Measurements from ENCODE around the gene DLX5.

The DLX5 gene

GRCh38 chr7:97015756-97016380 is 8.8 kb downstream of the DLX5 start:
- peak overlapping the region; percentile 44; the same call in 1 of the 2 replicates for H3K27ac ChIP-seq
- TF ChIP-seq EZH2 (IDR thresholded peaks at IDR 0.05): no peak
- no peak for TF ChIP-seq POLR2AphosphoS5 (IDR thresholded peaks at IDR 0.05; ENCODE audit: borderline replicate concordance, low read depth, low read length)
- H3K9me3 ChIP-seq (ENCODE audit: low read depth, low read length): no peaks in the 10 kb centered on the region
- H3K36me3 ChIP-seq (ENCODE audit: insufficient read depth, low read length): no peaks in the 10 kb centered on the region
- H3K4me3 ChIP-seq: peak overlapping the region; percentile 71
- no peak for DNase-seq (ENCODE audit: low read depth, low spot score)
- peak overlapping the region; percentile 35 for H3K9ac ChIP-seq (ENCODE audit: insufficient read length)

GRCh38 chr7:97015279-97015678 is 9.4 kb downstream of the DLX5 start:
- no peaks in the 10 kb centered on the region for H3K36me3 ChIP-seq (ENCODE audit: insufficient read depth, low read length)
- H3K9me3 ChIP-seq (ENCODE audit: low read depth, low read length): no peaks in the 10 kb centered on the region
- H3K9ac ChIP-seq (ENCODE audit: insufficient read length): no peak overlapping the region
- TF ChIP-seq FOXP2 (optimal IDR thresholded peaks at IDR 0.05; ENCODE audit: control extremely low read depth, extremely low read length, insufficient read depth) (no peak), POLR2AphosphoS5 (IDR thresholded peaks at IDR 0.05; ENCODE audit: borderline replicate concordance, low read depth, low read length) (no peak), EZH2 (IDR thresholded peaks at IDR 0.05) (no peak)
- H3K27ac ChIP-seq: no peak overlapping the region; the same call in 1 of the 2 replicates
- peak overlapping the region; percentile 71 for H3K4me3 ChIP-seq
- no peak for DNase-seq (ENCODE audit: low read depth, low spot score)

GRCh38 chr7:97014145-97014750 is 10.4 kb downstream of the DLX5 start:
- no peak overlapping the region for H3K27ac ChIP-seq
- H3K36me3 ChIP-seq (ENCODE audit: insufficient read depth, low read length): no peaks in the 10 kb centered on the region
- no peak for DNase-seq (ENCODE audit: low read depth, low spot score)
- H3K9me3 ChIP-seq (ENCODE audit: low read depth, low read length): no peaks in the 10 kb centered on the region
- no peak for TF ChIP-seq EZH2 (IDR thresholded peaks at IDR 0.05)
- no peak for TF ChIP-seq FOXP2 (optimal IDR thresholded peaks at IDR 0.05; ENCODE audit: control extremely low read depth, extremely low read length, insufficient read depth)
- TF ChIP-seq POLR2AphosphoS5 (IDR thresholded peaks at IDR 0.05; ENCODE audit: borderline replicate concordance, low read depth, low read length): no peak
- H3K9ac ChIP-seq (ENCODE audit: insufficient read length): no peak overlapping the region
- H3K4me3 ChIP-seq: no peak overlapping the region

- H3K9me3 ChIP-seq (ENCODE audit: low read depth, low read length): no peaks in the 10 kb centered on the region
- H3K36me3 ChIP-seq (ENCODE audit: insufficient read depth, low read length): no peaks in the 10 kb centered on the region
- no peak for TF ChIP-seq FOXP2 (optimal IDR thresholded peaks at IDR 0.05; ENCODE audit: control extremely low read depth, extremely low read length, insufficient read depth)
- TF ChIP-seq POLR2AphosphoS5 (IDR thresholded peaks at IDR 0.05; ENCODE audit: borderline replicate concordance, low read depth, low read length): no peak
- no peak for TF ChIP-seq EZH2 (IDR thresholded peaks at IDR 0.05)
- no peak overlapping the region for H3K27ac ChIP-seq
- H3K4me3 ChIP-seq: no peak overlapping the region
- no peak for DNase-seq (ENCODE audit: low read depth, low spot score)
- H3K9ac ChIP-seq (ENCODE audit: insufficient read length): no peak overlapping the region
Observed at GRCh38 chr7:97013845-97014134, 10.8 kb downstream of the DLX5 start.

- Histone ChIP-seq H3K9me3 (ENCODE audit: low read depth, low read length) (no peaks in the 10 kb centered on the region), H3K27ac (no peak overlapping the region), H3K9ac (ENCODE audit: insufficient read length) (no peak overlapping the region), H3K36me3 (ENCODE audit: insufficient read depth, low read length) (no peaks in the 10 kb centered on the region), H3K4me3 (no peak overlapping the region)
- DNase-seq (ENCODE audit: low read depth, low spot score): no peak
- TF ChIP-seq POLR2AphosphoS5 (IDR thresholded peaks at IDR 0.05; ENCODE audit: borderline replicate concordance, low read depth, low read length) (no peak), EZH2 (IDR thresholded peaks at IDR 0.05) (no peak), FOXP2 (optimal IDR thresholded peaks at IDR 0.05; ENCODE audit: control extremely low read depth, extremely low read length, insufficient read depth) (no peak)
Observed at GRCh38 chr7:97013134-97013844, 11.3 kb downstream of the DLX5 start.

- Histone ChIP-seq H3K27ac (no peak overlapping the region), H3K4me3 (no peak overlapping the region), H3K36me3 (ENCODE audit: insufficient read depth, low read length) (no peaks in the 10 kb centered on the region), H3K9ac (ENCODE audit: insufficient read length) (no peak overlapping the region), H3K9me3 (ENCODE audit: low read depth, low read length) (no peaks in the 10 kb centered on the region)
- TF ChIP-seq POLR2AphosphoS5 (IDR thresholded peaks at IDR 0.05; ENCODE audit: borderline replicate concordance, low read depth, low read length) (no peak), FOXP2 (optimal IDR thresholded peaks at IDR 0.05; ENCODE audit: control extremely low read depth, extremely low read length, insufficient read depth) (no peak), EZH2 (IDR thresholded peaks at IDR 0.05) (no peak)
- no peak for DNase-seq (ENCODE audit: low read depth, low spot score)
Observed at GRCh38 chr7:97012365-97013133, 12.1 kb downstream of the DLX5 start.

- Histone ChIP-seq H3K9ac (ENCODE audit: insufficient read length) (no peak overlapping the region), H3K4me3 (no peak overlapping the region), H3K9me3 (ENCODE audit: low read depth, low read length) (no peaks in the 10 kb centered on the region), H3K36me3 (ENCODE audit: insufficient read depth, low read length) (no peaks in the 10 kb centered on the region), H3K27ac (no peak overlapping the region)
- no peak for DNase-seq (ENCODE audit: low read depth, low spot score)
- TF ChIP-seq FOXP2 (optimal IDR thresholded peaks at IDR 0.05; ENCODE audit: control extremely low read depth, extremely low read length, insufficient read depth) (no peak), POLR2AphosphoS5 (IDR thresholded peaks at IDR 0.05; ENCODE audit: borderline replicate concordance, low read depth, low read length) (no peak), EZH2 (IDR thresholded peaks at IDR 0.05) (no peak)
Observed at GRCh38 chr7:97011536-97012364, 12.9 kb downstream of the DLX5 start.

All from SK-N-MC (cell line).